GM23248 (cell line): ENCODE data around the gene TMED3. TPM values are rescaled to one million over a fixed set of nuclear protein-coding genes. Genes with fewer than 3 reads are reported as not detected.

Experiments used
- DNase-seq: peaks from one replicate; pipeline ENCODE4 v3.0.0-alpha.2; 2015
- H2AFZ ChIP-seq: fragments of 200-600 bp; sonication (generic); 2 replicates; pipeline ENCODE4 v1.6.1; 2016; ENCODE audit warnings: antibody characterized with exemption
- H3F3A ChIP-seq: fragments of 200-600 bp; sonication (generic); 2 replicates; pipeline ENCODE4 v1.6.1; 2016; ENCODE audit warnings: mild to moderate bottlenecking, antibody characterized with exemption, mixed run types; ENCODE audit not compliant: insufficient read depth
- H3K27ac ChIP-seq: fragments of 200-600 bp; sonication (generic); 2 replicates; pipeline ENCODE4 v1.5.1; 2016; ENCODE audit warnings: mild to moderate bottlenecking
- H3K27me3 ChIP-seq: fragments of 200-600 bp; sonication (generic); replicated peaks from 2 replicates; pipeline ENCODE4 v1.6.1; 2016; ENCODE audit warnings: mild to moderate bottlenecking; ENCODE audit not compliant: insufficient read depth
- H3K36me3 ChIP-seq: fragments of 200-600 bp; sonication (generic); 2 replicates; pipeline ENCODE4 v1.6.1; 2016; ENCODE audit warnings: low read depth, mild to moderate bottlenecking
- H3K4me1 ChIP-seq: fragments of 200-600 bp; sonication (generic); 2 replicates; pipeline ENCODE4 v1.6.1; 2016; ENCODE audit warnings: mild to moderate bottlenecking; ENCODE audit not compliant: insufficient read depth
- H3K4me2 ChIP-seq: fragments of 200-600 bp; sonication (generic); one replicate; pipeline ENCODE4 v1.6.1; 2016; ENCODE audit warnings: mild to moderate bottlenecking; ENCODE audit not compliant: unreplicated experiment
- H3K4me3 ChIP-seq: fragments of 200-600 bp; sonication (generic); 2 replicates; pipeline ENCODE4 v1.5.1; 2016; ENCODE audit warnings: mild to moderate bottlenecking
- H3K79me2 ChIP-seq: fragments of 200-600 bp; sonication (generic); 2 replicates; pipeline ENCODE4 v1.6.1; 2016; ENCODE audit warnings: mild to moderate bottlenecking; ENCODE audit not compliant: insufficient read depth
- H3K9ac ChIP-seq: fragments of 200-600 bp; sonication (generic); 2 replicates; pipeline ENCODE4 v1.6.1; 2016; ENCODE audit warnings: mild to moderate bottlenecking
- H3K9me2 ChIP-seq: fragments of 200-600 bp; sonication (generic); 2 replicates; pipeline ENCODE4 v1.6.1; 2016; ENCODE audit warnings: mixed run types, mild to moderate bottlenecking, moderate library complexity; ENCODE audit not compliant: insufficient read depth
- H3K9me3 ChIP-seq: fragments of 200-600 bp; sonication (generic); one replicate; pipeline ENCODE4 v1.6.1; 2017; ENCODE audit warnings: low read depth
- H4K20me1 ChIP-seq: fragments of 200-600 bp; sonication (generic); 2 replicates; pipeline ENCODE4 v1.6.0; 2016; ENCODE audit not compliant: insufficient read depth
- EZH2 ChIP-seq: fragments of 200-600 bp; sonication (generic); IDR thresholded peaks from 2 replicates; pipeline ENCODE4 v1.6.1; 2018; ENCODE audit warnings: antibody characterized with exemption, mild to moderate bottlenecking; ENCODE audit not compliant: insufficient read depth, poor library complexity, severe bottlenecking
- EZH2phosphoT487 ChIP-seq: fragments of 200-600 bp; sonication (generic); IDR thresholded peaks from 2 replicates; pipeline ENCODE4 v1.6.1; 2018; ENCODE audit warnings: antibody characterized with exemption, moderate library complexity, mild to moderate bottlenecking, low read depth; ENCODE audit not compliant: insufficient read depth
- WGBS, 2 experiments: methylation state at CpG; one replicate each; pipeline ENCODE4 v1.1.6; 2015 to 2017; ENCODE audit warnings: low lambda C conversion rate in 2 of 2, low coverage in 1 of 2; ENCODE audit errors: missing lambda C conversion rate in 2 of 2; 5-methylcytosine and 5-hydroxymethylcytosine counted together
- in situ Hi-C: fragments of 300-500 bp; cut with MboI; formaldehyde crosslinking; loops from 2 replicates; pipeline ENCODE4 v1.15.0; 2020
- polyA plus RNA-seq: library from polyadenylated mRNA; unstranded; fragments of >200 nt; fragmentation: Nextera tagmentation; extraction: Ambion mirVana; gene quantifications from 2 replicates; pipeline ENCODE4 v1.2.1, GENCODE V29; 2016
- total RNA-seq: library from RNA; depleted of rRNA; stranded (reverse); fragments of >200 nt; shearing (Covaris generic); gene quantifications from 2 replicates; pipeline ENCODE4 v1.2.3, GENCODE V29; 2014

TMED3 gene
- total and polyA plus RNA-seq, 2 experiments from 2014 or later, result 168 to 209 TPM

GRCh38 chr15:79332824-79333510 is 22.1 kb downstream of the TMED3 start:
- Histone ChIP-seq H3F3A (no peaks in the 10 kb centered on the region), H3K4me2 (no peak overlapping the region), H3K4me1 (peaks cover 12% of the 10 kb centered on the region), H3K27me3 (no peaks in the 10 kb centered on the region), H3K27ac (no peak overlapping the region), H4K20me1 (0 out of 2 replicates have a peak, but pooled peaks cover 3% of the 10 kb centered on the region), H3K9ac (no peak overlapping the region), H2AFZ (no peak overlapping the region), H3K9me2 (no peaks in the 10 kb centered on the region), H3K4me3 (no peak overlapping the region), H3K9me3 (no peaks in the 10 kb centered on the region), H3K79me2 (no peaks in the 10 kb centered on the region), H3K36me3 (no peaks in the 10 kb centered on the region)
- no peak for DNase-seq
- WGBS, 2 experiments, result 93 to 95% methylated on average over 5 of the region's 5 CpGs
- TF ChIP-seq EZH2phosphoT487, result no peak
- TF ChIP-seq EZH2, result no peak
- in situ Hi-C loops, result no loop called here

- H3K27me3 ChIP-seq, result no peaks in the 10 kb centered on the region
- H3K79me2 ChIP-seq, result no peaks in the 10 kb centered on the region
- 76 to 78% methylated on average over 7 of the region's 7 CpGs for WGBS, 2 experiments
- no peaks in the 10 kb centered on the region for H3F3A ChIP-seq
- no peak overlapping the region for H3K27ac ChIP-seq
- H3K4me2 ChIP-seq, result no peak overlapping the region
- no peak for DNase-seq
- no peak overlapping the region for H3K4me3 ChIP-seq
- no peaks in the 10 kb centered on the region for H3K36me3 ChIP-seq
- H4K20me1 ChIP-seq, result 0 out of 2 replicates have a peak, but pooled peaks cover 3% of the 10 kb centered on the region
- no peaks in the 10 kb centered on the region for H3K4me1 ChIP-seq
- no peak overlapping the region for H3K9ac ChIP-seq
- no peak overlapping the region for H2AFZ ChIP-seq
- H3K9me3 ChIP-seq, result no peaks in the 10 kb centered on the region
- TF ChIP-seq EZH2phosphoT487 (no peak), EZH2 (no peak)
- in situ Hi-C loops, result no loop called here
- no peaks in the 10 kb centered on the region for H3K9me2 ChIP-seq
Measured at GRCh38 chr15:79337591-79337990, 26.7 kb downstream of the TMED3 start.

GRCh38 chr15:79339588-79340314 is 28.8 kb downstream of the TMED3 start:
- in situ Hi-C loops, result loop anchor here (10.0 kb wide), 1 partner anchor 645 kb away; no protein-coding TSS in a partner anchor
- no peak for TF ChIP-seq EZH2
- no peak for TF ChIP-seq EZH2phosphoT487
- WGBS, 2 experiments, result 69 to 71% methylated on average over 3 of the region's 3 CpGs

GRCh38 chr15:79340315-79340602 is 29.3 kb downstream of the TMED3 start:
- TF ChIP-seq EZH2phosphoT487 (no peak), EZH2 (no peak)
- no peaks in the 10 kb centered on the region for H3K27me3 ChIP-seq
- no peaks in the 10 kb centered on the region for H4K20me1 ChIP-seq
- H3F3A ChIP-seq, result no peaks in the 10 kb centered on the region
- no peaks in the 10 kb centered on the region for H3K9me2 ChIP-seq
- H3K79me2 ChIP-seq, result no peaks in the 10 kb centered on the region
- H3K36me3 ChIP-seq, result no peaks in the 10 kb centered on the region
- in situ Hi-C loops, result loop anchor here (10.0 kb wide), 1 partner anchor 645 kb away; no protein-coding TSS in a partner anchor
- no peak for DNase-seq
- no peak overlapping the region for H3K27ac ChIP-seq
- no peak overlapping the region for H3K4me2 ChIP-seq
- H3K4me1 ChIP-seq, result no peaks in the 10 kb centered on the region
- WGBS, 2 experiments, result 63 to 67% methylated on average over 5 of the region's 5 CpGs
- no peak overlapping the region for H3K9ac ChIP-seq
- no peak overlapping the region for H3K4me3 ChIP-seq
- H2AFZ ChIP-seq, result no peak overlapping the region
- H3K9me3 ChIP-seq, result no peaks in the 10 kb centered on the region

More at GRCh38 chr15:79339588-79340314, 28.8 kb downstream of the TMED3 start:
- Histone ChIP-seq H3K27ac (no peak overlapping the region), H3K36me3 (no peaks in the 10 kb centered on the region), H3K79me2 (no peaks in the 10 kb centered on the region), H3K4me1 (no peaks in the 10 kb centered on the region), H3K9me3 (no peaks in the 10 kb centered on the region), H3K4me2 (no peak overlapping the region), H3K27me3 (no peaks in the 10 kb centered on the region), H2AFZ (no peak overlapping the region), H3K4me3 (no peak overlapping the region), H4K20me1 (0 out of 2 replicates have a peak, but pooled peaks cover under 1% of the 10 kb centered on the region), H3F3A (no peaks in the 10 kb centered on the region), H3K9me2 (no peaks in the 10 kb centered on the region), H3K9ac (no peak overlapping the region)
- peak; percentile 65 for DNase-seq
